GM21825 (cell line): ENCODE data around the gene HOXD13.

Experiments used
- ATAC-seq: cut with Tn5 transposase; IDR thresholded peaks from one replicate; pipeline ENCODE4 v1.9.1; 2021; ENCODE audit warnings: mild to moderate bottlenecking, moderate library complexity; ENCODE audit not compliant: unreplicated experiment

Gene HOXD13

DNA sequence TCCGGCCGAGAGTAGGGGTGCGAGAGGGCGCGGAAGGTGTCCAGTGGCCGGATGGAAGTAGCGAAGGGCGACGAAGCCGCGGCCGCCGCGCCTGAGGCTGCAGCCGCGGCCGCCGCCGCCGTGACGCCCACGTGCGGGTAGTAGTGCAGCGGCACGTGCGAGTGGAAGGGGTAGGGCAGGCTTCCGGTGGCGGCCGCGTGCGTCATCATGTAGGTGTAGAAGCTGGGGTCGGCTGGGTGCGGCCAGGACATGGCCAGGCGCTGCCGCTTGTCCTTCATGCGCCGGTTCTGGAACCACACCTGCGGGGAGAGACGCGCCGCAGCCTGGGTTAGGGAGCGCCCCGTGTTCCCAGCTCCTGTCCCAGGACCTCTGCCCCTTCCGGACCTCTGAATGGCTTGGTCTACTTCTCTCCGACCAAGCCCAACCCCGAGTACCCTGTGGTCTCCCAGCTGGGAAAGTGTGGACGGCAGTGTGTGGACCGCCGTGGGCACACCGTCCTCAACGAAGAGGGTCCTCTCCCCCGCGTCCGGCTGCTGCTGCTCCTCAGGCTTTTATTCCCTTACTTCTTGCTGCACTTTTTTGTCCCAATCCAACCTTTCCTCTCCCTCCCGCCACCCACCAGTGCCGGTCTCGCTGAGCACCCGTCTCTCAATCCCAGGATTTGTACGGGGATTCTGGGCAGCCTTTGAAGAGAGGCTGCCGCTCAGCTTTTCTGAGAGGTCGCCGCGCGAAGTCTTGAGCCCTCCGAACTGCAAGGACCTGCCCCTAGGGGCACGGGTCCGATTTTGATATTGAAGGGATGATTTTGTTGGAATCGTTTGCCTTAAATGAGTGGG, 11.8 kb upstream of the HOXD13 start:
- ATAC-seq: no peak

DNA sequence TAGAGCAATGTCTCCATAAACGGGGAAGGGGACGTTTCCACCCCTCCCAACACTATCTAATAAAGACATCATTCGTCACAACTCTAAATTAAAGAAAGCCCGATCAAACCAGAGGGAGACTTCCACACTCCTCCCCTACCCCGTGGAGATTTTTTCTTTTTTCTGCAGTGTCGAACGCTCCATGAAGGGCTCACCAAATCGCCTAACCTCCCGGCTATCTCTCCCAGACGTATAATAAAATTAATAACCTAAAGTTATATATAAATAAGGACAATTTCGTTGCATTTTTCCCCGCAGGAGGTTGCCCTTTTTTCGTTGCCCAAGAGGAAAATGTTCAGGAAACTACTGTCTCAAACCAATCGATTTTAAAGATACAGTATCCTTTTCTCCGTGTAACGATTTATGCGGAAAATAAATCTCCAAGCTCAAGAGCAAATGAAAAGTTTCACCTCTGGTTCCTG, 11.1 kb upstream of the HOXD13 start:
- ATAC-seq: no peak

DNA sequence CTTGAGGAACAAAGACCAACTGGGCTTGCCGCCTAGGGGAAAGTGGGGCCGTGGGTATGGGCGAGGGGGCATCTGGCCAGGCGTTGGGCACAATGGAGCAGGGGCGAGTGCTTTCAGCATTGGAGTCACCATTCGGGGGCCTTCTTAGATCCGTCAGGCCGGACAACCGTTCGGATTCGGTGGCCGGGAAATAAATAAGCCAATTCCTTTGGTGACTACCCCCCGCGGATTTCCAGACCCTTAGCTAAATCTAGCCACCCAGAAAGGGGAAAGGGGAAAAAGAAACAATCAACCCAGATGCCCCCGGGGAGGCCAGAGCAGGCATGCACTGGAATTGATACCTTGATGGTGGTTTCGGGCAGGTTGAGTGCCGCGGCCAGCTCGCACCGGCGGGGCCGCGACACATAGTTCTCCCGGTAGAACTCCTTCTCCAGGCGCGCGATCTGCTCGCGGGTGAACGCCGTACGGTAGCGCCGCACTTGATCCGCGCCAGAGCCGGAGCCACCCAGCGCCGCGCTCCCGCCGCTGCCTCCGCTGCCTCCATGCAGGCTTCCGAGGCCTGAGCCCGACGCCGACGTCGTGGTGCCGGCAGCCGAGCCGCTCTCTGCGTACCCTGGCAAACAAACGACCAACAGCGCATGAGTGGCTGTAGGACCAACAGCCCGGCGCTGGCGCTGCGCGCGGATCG, 10.5 kb upstream of the HOXD13 start:
- no peak for ATAC-seq

DNA sequence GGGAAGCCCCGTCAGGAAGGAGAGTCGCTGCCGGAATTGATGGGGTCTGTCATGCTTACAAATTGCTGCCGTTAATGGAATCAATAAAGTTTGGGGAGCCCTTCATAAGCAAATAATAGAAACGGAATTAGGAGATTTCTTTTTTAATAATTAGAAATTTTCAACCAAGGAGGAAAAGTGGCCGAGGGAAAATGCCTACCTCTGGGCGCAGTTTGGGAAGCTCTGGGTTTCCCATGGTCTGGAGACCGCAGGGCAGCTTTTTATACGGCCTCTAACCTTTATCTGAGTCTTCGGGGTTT, 10.0 kb upstream of the HOXD13 start:
- ATAC-seq: no peak

DNA sequence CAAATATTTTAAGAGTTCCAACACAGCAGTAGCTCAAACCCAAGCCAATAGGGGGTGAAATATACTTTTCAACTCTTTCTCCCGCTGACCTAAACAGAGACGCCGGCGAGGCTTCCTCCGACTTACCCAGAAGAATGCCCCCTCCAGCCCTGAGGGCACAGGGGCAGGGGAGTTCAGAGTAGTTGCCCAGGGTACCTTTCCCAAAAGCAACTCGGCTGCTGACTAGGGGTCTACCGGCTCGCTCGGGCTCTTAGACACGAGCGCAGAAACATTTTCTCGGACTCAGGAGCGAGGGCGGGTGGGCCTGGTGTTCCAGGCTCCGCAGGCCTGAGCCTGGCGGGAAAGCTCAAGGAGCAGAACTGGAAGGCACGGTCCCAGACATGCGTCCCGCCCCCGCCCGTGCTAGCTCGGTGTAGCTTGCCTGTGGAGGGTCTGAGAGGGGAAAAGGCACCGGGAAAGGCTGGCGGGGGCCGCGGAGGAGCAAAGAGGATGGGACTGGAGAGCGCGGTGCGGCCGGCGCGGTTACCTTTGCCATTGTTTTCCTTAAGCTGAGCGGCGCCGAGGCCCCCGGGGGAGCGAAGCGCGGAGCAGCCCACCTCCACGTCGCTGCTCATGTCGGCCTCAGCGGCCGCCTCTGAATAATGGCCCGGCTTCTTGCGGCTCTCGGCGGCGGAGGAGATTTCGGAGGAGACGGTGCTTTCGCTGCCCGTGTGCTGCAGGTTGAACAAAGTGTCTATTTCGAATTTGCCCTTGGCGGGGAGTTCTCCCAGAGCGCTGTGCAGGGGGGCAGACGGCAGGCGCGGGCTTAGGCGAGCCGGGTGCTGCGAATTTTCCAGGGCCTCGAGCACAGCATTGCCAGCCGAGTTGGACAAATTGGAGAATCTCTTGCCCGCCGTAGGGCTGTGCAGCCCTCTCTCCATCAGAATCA, 9.4 kb upstream of the HOXD13 start:
- no peak for ATAC-seq

DNA sequence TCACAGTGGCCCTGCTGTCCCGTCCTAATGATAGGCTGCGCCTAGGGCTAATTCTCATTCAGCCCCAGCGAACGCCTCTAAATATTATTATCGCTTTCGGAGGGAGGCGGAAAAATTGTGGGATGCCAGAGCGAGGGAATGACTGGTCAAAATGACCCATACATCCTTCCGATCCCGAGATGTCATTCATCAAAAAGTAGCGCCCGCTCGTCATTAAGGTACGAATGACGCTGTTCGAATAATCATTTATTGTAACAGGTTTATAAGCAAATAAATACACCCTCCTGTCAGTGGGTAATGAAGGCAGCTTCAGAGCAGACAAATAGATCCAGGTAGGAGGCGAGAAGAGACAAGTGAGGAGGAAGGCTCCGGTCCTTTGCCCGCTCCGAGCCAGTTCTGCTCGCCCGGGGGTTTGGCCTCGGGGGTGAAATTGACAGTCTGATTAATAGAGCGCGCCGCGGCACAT, 8.7 kb upstream of the HOXD13 start, which contains the start of gene EVX2:
Gene EVX2, minus strand, starts transcription at position 167 of the 466 bp plus-strand sequence. CDS start 186 bp downstream, outside the sequence.
- ATAC-seq: no peak

DNA sequence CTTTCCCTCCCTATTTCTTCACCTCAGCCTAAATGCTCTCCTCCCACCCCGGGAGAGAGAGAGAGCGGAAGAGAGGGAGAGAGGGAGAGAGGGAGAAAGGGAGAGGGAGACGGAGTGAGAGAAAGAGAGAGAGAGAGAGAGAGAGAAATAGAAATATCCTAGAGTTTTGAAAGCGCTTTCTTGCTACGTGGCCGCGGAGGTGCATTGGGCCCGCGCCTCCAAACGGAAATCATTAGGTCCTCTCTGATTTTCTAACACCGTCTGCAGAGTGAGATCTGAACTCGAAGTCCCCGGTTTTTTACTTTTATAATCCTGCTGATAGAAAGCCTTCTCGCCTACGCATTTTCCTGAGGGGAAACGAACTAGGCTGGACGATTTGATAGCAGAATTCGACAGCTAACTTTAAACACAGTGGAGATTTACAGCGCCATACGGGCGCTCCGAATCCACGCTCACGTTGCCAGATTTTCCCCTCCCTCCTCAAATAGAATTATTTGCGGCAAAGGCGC, 7.9 kb upstream of the HOXD13 start:
- no peak for ATAC-seq

DNA sequence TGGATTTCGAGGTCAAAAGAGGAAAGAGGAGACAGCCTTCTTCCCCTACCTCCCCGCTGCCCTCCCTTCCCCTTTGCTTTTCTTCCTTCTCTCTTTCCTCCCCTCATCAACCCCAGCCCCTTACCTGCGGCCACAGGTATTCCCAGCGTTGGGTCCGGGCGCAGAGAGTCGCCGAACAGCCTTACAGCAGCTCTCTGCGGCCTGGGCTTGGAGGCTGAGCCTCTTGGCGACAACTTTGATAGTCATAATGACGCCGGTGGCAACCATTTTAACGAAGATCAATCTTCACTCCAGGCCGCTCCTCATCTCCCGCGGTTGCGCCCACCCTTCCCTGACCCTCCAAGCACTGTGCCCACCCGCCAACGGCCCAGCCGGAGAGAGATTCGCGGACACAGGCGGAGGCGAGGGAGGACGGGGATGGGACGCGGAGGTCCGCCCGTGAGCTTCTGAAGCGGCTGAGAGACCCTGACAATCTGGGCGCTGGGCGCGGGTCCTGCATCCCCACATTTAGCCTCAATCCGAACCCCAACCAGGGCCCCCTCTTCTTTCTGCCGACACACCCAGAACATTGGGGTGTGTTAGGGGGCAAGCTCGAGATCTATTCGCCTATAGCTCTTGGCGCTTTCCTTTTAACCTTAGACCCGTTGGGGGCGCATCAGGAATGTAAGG, 7.3 kb upstream of the HOXD13 start:
- no peak for ATAC-seq

DNA sequence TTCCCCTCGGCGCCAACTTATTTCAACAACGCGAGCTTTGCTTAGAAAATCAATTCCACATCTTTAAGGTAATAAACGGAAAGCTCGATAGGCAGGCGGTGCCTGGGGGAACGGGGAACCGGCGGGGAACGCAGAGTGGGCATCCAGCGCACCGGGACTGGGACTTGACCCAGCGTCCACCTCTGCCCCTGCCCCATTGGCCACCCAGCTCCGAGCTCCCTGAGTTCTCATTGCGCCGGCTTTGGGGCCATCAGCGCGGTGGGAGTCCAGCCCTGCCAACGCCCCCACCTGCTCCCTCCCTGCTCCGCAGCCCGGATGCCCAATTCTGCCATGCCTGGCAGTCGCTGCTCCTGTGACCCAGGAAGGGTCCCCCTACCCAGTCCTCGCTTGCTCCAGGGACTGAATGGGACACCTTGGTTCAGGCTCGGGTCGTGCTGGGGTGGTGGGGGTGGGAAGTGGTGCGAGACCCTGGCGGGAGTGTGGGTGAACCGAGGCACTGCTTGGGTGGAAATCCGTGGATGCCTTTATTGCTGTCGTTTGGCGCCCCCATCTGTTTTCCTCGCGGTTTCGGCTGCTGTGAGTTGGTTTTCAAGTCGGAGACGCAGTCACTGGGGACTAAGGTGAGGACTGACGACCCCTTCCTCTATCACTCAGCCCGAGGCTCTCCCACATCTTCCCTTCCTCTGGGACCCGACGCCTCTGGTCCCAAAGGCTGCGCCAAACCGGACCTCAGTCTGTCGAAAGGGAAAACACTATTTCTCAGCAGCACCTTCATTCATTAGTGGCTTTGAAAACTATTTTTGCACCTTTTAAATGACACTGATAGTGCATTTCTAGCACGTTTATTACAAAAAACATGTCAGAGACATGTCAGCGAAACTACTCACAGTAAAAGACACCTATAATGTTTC, 6.4 kb upstream of the HOXD13 start:
- no peak for ATAC-seq

DNA sequence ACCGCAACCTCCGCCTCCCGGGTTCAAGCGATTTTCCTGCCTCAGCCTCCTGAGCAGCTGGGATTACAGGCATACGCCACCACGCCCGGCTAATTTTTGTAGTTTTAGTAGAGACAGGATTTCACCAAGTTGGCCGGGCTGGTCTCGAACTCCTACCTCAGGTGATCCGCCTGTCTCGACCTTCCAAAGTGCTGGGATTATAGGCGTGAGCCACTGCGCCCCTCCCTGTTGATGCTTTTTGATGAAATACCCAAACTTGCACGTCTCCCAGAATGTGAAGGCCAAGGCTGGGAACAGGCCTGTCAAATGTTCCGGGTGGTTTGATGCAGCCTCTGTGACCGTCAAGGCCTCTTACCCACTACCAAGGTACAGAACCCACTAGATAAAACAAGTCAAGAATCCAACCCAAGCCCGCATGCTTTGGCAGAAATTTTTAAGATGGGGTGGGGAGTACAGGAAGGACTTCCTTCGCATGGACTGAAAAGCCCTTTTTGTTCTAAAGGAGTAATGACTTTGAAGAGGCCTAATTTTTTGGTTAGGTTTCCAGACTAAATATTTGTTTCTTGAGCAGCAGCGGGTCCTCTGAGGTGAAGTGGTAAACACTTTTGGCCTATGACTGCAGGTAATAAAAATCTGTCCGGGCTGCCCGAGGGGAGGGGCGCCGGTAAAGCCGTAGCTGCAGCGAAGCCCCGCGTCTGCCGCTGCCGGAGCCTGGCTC, 5.0 kb upstream of the HOXD13 start:
- ATAC-seq: no peak

DNA sequence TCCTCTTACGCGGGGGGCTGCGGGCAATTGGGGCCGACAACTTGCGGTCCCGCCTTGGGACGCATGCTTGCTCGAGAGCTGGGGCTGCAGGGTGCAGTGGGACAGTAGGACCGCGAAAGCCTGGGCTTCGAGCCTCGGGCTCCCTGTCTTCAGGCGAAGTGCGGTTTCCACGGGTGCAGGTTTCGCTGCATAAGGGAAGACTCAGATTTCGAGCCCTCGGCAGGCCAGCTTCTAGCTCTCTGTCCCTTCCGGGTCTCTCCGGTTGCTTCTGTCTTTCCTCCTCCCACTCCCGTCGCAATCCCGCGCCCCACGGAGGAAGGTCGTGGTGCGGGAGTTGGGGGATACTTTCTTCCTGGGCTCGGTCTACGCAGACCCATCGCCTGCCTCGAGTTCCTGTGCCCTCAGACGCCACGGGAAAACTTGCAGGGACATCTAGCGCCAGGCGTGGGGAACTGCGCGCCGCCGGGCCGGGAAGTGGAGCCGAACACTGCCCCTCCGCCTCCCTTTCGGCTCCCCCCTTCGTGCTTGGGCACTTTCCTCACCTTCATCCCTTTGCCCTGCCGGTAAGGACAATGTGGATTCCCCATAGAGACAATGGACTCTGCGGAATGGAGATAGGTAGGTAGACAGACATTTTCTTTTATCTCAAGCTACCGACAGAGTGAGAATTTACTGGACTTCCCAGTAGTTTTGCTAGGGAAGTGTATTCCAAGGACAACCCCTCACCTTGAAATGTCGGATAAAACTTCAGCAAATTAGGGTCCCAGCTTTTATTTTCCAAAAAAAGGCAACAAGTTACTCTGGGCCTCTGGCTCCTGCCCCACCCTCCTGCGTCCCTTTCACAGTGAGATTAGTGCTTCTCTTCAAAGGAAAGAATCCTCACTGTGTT, 4.2 kb upstream of the HOXD13 start:
- no peak for ATAC-seq

DNA sequence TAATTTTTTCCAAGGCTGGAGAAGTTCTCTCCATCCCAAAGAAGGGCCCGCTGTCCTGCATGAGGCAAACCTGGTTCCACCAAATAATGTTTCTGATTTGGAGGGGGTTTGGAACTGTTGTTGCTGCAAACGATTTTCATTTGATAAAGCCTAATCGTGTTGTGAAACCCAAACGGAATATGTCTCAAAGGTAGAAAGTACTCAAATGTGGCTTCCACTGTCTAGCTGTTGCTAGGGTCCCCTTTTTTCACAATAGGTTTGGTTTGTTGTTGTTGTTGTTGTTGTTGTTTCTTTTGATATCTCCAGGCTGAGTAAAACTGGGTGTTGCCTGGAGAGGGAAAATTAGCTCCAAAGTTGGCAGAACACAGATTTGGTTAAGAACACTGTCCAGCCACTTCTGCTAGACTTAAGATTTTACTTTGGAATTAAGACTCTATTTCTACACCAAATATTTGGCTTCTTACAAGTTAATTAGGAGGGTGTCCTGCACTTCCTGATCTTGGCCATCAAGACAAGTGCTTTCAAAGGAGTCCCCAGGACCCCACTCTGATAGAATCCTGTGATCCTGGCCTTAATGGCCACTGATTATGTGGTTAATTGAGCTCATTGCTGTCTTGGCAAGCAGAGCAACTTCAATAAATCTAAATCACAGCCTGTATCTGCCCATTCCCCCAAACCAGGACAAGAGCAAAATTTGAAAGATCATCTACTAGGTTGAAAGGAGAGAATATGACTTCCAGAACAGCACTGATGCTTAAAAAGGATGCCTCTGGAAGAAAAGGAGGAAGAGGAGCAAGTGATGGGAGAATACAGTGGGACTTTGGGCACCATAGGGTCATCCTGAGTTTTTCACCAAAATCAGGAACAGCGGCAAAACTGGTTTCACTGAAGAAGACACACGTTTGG, 3.3 kb upstream of the HOXD13 start:
- ATAC-seq: no peak

DNA sequence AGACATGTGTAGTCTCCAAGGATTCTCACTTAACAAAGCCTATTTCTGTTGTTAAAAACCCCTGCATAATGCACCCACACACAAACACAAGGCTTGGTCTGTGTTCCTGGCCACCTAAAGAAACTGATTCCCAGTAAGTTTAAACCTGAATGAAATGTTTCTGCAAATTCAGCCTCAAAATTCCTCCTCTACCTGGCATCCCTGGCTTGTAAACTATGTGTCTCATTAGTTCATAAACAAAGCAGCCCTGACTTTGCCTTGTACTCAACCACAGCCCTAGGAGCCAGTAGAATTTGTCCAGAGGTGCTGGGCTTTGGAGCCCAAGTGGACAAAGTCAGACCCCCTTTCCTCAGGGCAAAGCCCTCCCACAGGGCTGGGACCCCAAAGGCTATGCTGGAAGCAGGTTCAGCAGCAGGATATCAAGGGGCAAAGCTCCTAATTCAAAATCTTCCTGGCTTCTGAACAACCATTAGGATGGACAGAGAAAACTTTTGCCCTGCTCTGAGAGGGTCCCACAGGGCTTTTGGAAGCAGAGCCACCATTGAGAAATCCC, 2.6 kb upstream of the HOXD13 start:
- ATAC-seq: no peak

DNA sequence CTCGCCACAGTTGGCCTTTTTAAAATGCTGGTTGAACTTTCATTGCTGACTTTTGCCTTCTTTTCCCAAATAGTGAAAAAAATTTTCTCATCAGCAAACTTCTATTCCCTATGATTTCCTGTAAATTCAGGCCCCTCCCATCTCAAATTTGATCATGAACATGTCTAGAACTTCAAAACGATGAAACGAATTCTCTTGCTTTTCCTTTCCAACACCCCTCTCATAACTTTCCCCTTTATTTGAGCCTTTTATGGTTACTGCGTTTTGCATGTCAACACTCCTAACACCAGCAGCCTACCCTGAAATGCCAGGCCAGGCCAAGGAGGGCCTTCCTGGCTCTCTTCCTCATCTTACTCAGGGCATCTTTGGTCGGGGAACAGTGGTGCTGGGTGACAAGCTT, 1.7 kb upstream of the HOXD13 start:
- no peak for ATAC-seq

DNA sequence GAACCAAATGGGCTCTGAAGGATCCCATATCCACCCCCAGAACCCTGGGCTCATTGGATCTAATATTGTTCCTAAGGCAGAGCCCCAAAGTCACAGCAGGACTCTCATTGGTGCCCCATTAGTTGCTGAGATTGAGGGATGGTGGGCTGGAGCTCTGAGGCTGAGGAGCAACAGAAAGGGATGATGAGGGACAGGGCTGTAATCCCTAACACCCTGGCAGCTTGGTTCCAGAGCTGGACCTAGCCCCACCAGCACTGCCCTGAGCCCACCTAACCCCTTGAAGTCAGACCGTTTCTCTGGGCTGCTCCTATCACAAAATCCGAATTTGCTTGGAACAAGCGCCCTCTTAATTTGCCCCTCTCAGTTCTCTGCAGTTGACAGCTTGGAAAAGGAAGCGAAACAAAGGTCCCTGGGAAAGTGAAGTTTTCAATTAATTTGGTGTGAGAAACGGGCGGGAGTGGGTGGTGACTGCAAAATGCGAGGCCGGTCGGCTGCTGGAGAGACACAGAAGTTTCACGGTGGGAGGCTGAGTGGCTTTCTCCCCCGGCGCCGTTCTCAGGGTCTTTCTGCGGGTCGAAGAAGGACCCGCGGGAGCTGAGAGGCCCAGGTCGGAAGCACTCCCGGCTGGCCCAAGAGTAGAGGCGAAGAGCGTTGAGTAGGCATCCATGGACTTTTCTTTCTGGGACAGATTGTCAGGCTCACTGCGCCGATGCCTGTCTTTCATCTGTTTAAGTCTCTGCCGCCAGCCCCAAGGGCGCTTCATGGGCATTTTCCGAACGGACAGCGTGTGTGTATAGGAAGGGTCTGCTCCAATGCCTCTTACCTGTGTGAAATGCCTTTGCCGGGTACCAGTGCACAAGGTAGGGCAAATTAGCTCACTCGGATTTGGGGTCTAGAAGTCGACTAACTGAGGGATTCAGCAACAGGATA, 927 bp upstream of the HOXD13 start:
- ATAC-seq: no peak
